Mesodermal cell (in vitro differentiated cells): Measurements from ENCODE around the gene KCNK15. TPM values are rescaled to one million over a fixed set of nuclear protein-coding genes. Genes with fewer than 3 reads are reported as not detected.
"Not testable (repeated sequence)": the region's sequence is repeated elsewhere in the genome, so short reads cannot be mapped to it uniquely, and the experiment has no call there.

Source experiments
- H3K27ac ChIP-seq: 2 replicates; pipeline ENCODE4 v1.7.0; 2013; ENCODE audit warnings: mild to moderate bottlenecking, low read depth, low read length, moderate library complexity; ENCODE audit not compliant: severe bottlenecking
- H3K36me3 ChIP-seq: 2 replicates; pipeline ENCODE4 v1.7.1; 2013; ENCODE audit warnings: mild to moderate bottlenecking, low read length, moderate library complexity; ENCODE audit not compliant: control insufficient read depth, insufficient read depth
- H3K4me1 ChIP-seq: one replicate; pipeline ENCODE4 v1.7.1; 2013; ENCODE audit warnings: mild to moderate bottlenecking, low read length; ENCODE audit not compliant: insufficient read depth, control insufficient read depth, poor library complexity, severe bottlenecking
- H3K4me3 ChIP-seq: 2 replicates; pipeline ENCODE4 v1.7.0; 2013; ENCODE audit warnings: low read length, control low read depth, mild to moderate bottlenecking; ENCODE audit not compliant: insufficient read depth, poor library complexity, severe bottlenecking; ENCODE audit errors: extremely low read depth
- H3K9me3 ChIP-seq: 2 replicates; pipeline ENCODE4 v1.7.1; 2013; ENCODE audit warnings: mild to moderate bottlenecking, low read length, moderate library complexity; ENCODE audit not compliant: control insufficient read depth
- WGBS, 2 experiments: methylation state at CpG; one replicate each; pipeline ENCODE4 v1.1.5; 2013; ENCODE audit warnings: missing lambda C conversion rate in 2 of 2; ENCODE audit not compliant: insufficient coverage in 2 of 2; 5-methylcytosine and 5-hydroxymethylcytosine counted together
- polyA plus RNA-seq, 2 experiments: library from polyadenylated mRNA; stranded (reverse); fragments of 50-300 nt; gene quantifications; one replicate each; pipeline ENCODE4 v1.2.3, GENCODE V29; 2013

KCNK15 gene
- polyA plus RNA-seq (2013, experiment 1 of 2) = not detected
- polyA plus RNA-seq (2013, experiment 2 of 2) = not detected

GRCh38 chr20:44745598-44746366, at the start of gene KCNK15:
Gene KCNK15, plus strand, starts transcription at chr20:44745865. Its CDS starts 46 bp downstream, at chr20:44745911.
- H3K4me3 ChIP-seq = peak within 1 kb of the TSS; percentile 40
- no peaks in the 10 kb centered on the region for H3K4me1 ChIP-seq
- no peaks in the 10 kb centered on the region for H3K9me3 ChIP-seq
- H3K36me3 ChIP-seq = no peaks in the 10 kb centered on the region
- no peak within 1 kb of the TSS for H3K27ac ChIP-seq
- WGBS, 2 experiments = 2 to 5% methylated on average over 57 to 77 of the region's 81 CpGs

GRCh38 chr20:44696315-44696714, 49.4 kb upstream of the KCNK15 start:
- Histone ChIP-seq H3K9me3 (peaks cover 4% of the 10 kb centered on the region), H3K36me3 (no peaks in the 10 kb centered on the region), H3K27ac (no peak overlapping the region), H3K4me3 (no peak overlapping the region), H3K4me1 (peaks cover 12% of the 10 kb centered on the region)
- WGBS, 2 experiments = 93 to 100% methylated on average over 1 to 2 of the region's 3 CpGs

GRCh38 chr20:44697041-44697440, 48.6 kb upstream of the KCNK15 start:
- 90 to 93% methylated on average over 5 of the region's 5 CpGs for WGBS, 2 experiments
- not testable (repeated sequence) for H3K9me3 ChIP-seq, H3K4me3 ChIP-seq, H3K36me3 ChIP-seq, H3K27ac ChIP-seq
- peaks cover 12% of the 10 kb centered on the region for H3K4me1 ChIP-seq

GRCh38 chr20:44698351-44698750, 47.3 kb upstream of the KCNK15 start:
- Histone ChIP-seq H3K27ac (no peak overlapping the region), H3K4me3 (no peak overlapping the region), H3K9me3 (no peaks in the 10 kb centered on the region), H3K36me3 (no peaks in the 10 kb centered on the region), H3K4me1 (peaks cover 5% of the 10 kb centered on the region)
- WGBS, 2 experiments = 57 to 83% methylated on average over 1 of the region's 3 CpGs

GRCh38 chr20:44700306-44700705, 45.4 kb upstream of the KCNK15 start:
- WGBS, 2 experiments = 98 to 99% methylated on average over 9 to 11 of the region's 11 CpGs
- Histone ChIP-seq H3K9me3 (no peaks in the 10 kb centered on the region), H3K27ac (no peak overlapping the region), H3K36me3 (no peaks in the 10 kb centered on the region), H3K4me1 (peaks cover 3% of the 10 kb centered on the region), H3K4me3 (no peak overlapping the region)

- Histone ChIP-seq H3K36me3 (no peaks in the 10 kb centered on the region), H3K4me1 (peaks cover 3% of the 10 kb centered on the region), H3K9me3 (no peaks in the 10 kb centered on the region), H3K4me3 (no peak overlapping the region), H3K27ac (no peak overlapping the region)
- WGBS, 2 experiments = 77 to 81% methylated on average over 12 to 14 of the region's 15 CpGs
Observed at GRCh38 chr20:44701118-44701857, 44.4 kb upstream of the KCNK15 start.

GRCh38 chr20:44701858-44702256, 43.8 kb upstream of the KCNK15 start:
- no peak overlapping the region for H3K4me3 ChIP-seq
- no peak overlapping the region for H3K27ac ChIP-seq
- H3K4me1 ChIP-seq = peaks cover 7% of the 10 kb centered on the region
- no peaks in the 10 kb centered on the region for H3K9me3 ChIP-seq
- H3K36me3 ChIP-seq = no peaks in the 10 kb centered on the region
- 59 to 63% methylated on average over 4 of the region's 7 CpGs for WGBS, 2 experiments

GRCh38 chr20:44702776-44703175, 42.9 kb upstream of the KCNK15 start:
- Histone ChIP-seq H3K4me1 (peaks cover 9% of the 10 kb centered on the region), H3K27ac (no peak overlapping the region)
- 86 to 94% methylated on average over 7 to 8 of the region's 9 CpGs for WGBS, 2 experiments

GRCh38 chr20:44703183-44703925, 42.3 kb upstream of the KCNK15 start:
- Histone ChIP-seq H3K27ac (no peak overlapping the region), H3K9me3 (no peaks in the 10 kb centered on the region), H3K4me1 (peaks cover 9% of the 10 kb centered on the region), H3K36me3 (no peaks in the 10 kb centered on the region), H3K4me3 (no peak overlapping the region)
- 92 to 98% methylated on average over 8 to 11 of the region's 12 CpGs for WGBS, 2 experiments

More at GRCh38 chr20:44702776-44703175, 42.9 kb upstream of the KCNK15 start:
- Histone ChIP-seq H3K4me3 (no peak overlapping the region), H3K36me3 (no peaks in the 10 kb centered on the region), H3K9me3 (no peaks in the 10 kb centered on the region)

- Histone ChIP-seq H3K4me3 (no peak overlapping the region), H3K27ac (no peak overlapping the region), H3K36me3 (no peaks in the 10 kb centered on the region), H3K4me1 (peaks cover 9% of the 10 kb centered on the region), H3K9me3 (no peaks in the 10 kb centered on the region)
- 95 to 98% methylated on average over 5 to 9 of the region's 9 CpGs for WGBS, 2 experiments
Observed at GRCh38 chr20:44703956-44704488, 41.6 kb upstream of the KCNK15 start.
